GM20000 (cell line): ENCODE measurements around the gene KRTAP25-1.

Experiments
- DNase-seq: peaks from one replicate; pipeline ENCODE4 v3.0.0; 2012; ENCODE audit warnings: low spot score
- CTCF ChIP-seq: IDR thresholded peaks from 2 replicates; pipeline ENCODE4 v1.5.1; 2012; ENCODE audit warnings: mild to moderate bottlenecking, control low read depth; ENCODE audit errors: extremely low read depth, missing control alignments

Gene KRTAP25-1

GRCh38 chr21:30271611-30272010 lies 17.7 kb downstream of the KRTAP25-1 start:
- no peak for DNase-seq
- no peak for TF ChIP-seq CTCF

GRCh38 chr21:30271156-30271555 lies 18.2 kb downstream of the KRTAP25-1 start:
- no peak for DNase-seq
- no peak for TF ChIP-seq CTCF

GRCh38 chr21:30269803-30270530 lies 19.3 kb downstream of the KRTAP25-1 start:
- TF ChIP-seq CTCF = no peak
- no peak for DNase-seq

GRCh38 chr21:30268608-30269197 lies 20.6 kb downstream of the KRTAP25-1 start:
- TF ChIP-seq CTCF = no peak
- no peak for DNase-seq

- no peak for DNase-seq
Observed at GRCh38 chr21:30257773-30258172, 31.5 kb downstream of the KRTAP25-1 start.

GRCh38 chr21:30256100-30256499 lies 33.2 kb downstream of the KRTAP25-1 start:
- no peak for TF ChIP-seq CTCF
- DNase-seq = no peak

More at GRCh38 chr21:30257773-30258172, 31.5 kb downstream of the KRTAP25-1 start:
- TF ChIP-seq CTCF = no peak

- TF ChIP-seq CTCF = no peak
- no peak for DNase-seq
Observed at GRCh38 chr21:30255679-30256078, 33.6 kb downstream of the KRTAP25-1 start.
